HG03442 (cell line): ENCODE measurements around the gene ZNF302.
A peak's percentile ranks its signal among the peaks of the same experiment; 100 is the strongest.
"Not testable (repeated sequence)": the region's sequence is repeated elsewhere in the genome, so short reads cannot be mapped to it uniquely, and the experiment has no call there.

Experiments
- ATAC-seq: cut with Tn5 transposase; IDR thresholded peaks from one replicate; pipeline ENCODE4 v1.9.1; 2021; ENCODE audit warnings: mild to moderate bottlenecking, moderate library complexity; ENCODE audit not compliant: unreplicated experiment

ZNF302 gene

DNA sequence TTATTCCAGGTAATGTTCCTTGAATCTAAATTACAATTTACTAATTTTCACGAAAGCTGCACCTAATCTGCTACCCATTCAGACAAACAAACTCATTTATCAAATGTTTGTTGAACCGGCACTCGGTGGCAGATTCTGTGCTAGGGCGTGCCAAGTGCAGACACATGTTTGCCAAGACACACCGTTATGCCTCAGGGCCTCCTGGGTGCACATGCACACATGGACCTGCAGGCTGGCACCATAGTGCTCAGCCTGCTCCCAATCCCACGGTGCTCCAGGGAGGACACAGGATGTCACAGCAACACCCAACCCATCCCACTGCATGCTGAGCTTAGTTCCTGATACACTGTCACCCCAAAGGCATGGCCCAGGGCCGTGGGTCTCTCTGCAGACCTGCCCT is 8.2 kb upstream of the ZNF302 start:
- ATAC-seq: no peak

DNA sequence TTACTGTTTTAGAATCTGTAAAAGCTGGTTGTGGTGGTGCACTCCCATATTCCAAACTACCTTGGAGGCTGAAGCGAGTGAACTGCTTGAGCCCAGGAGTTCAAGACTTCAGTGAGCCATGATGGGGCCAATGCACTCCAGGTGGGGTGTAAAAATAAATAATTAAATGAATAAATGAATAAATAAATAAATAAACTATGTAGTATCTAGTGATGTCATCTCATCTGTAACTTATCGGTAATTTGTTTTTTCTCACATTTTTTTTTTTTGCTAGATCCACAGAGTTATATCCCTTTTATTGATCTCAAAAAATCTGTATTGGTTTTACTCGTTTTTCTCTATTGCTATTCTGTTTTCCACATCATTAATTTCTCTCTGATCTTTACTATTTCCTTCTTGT is 5.5 kb upstream of the ZNF302 start:
- no peak for ATAC-seq

DNA sequence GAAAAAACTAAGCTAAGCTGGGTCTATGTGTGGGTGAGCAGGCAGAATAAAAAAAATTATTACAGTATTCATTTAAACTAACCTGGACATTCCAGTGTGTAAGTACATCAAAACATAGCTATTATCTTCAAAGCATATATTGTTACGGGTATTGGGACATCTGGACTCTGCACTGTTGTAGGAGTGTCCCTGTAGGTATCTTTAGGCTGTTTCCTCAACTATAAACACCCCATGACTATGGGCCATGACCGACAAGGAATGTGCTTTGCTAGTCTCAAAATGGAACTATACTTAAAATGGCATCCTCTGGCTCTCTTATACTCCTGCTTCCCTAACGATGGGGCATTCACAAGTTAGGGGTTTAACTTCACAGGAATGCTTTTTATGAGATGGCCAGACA is 3.9 kb upstream of the ZNF302 start:
- no peak for ATAC-seq

DNA sequence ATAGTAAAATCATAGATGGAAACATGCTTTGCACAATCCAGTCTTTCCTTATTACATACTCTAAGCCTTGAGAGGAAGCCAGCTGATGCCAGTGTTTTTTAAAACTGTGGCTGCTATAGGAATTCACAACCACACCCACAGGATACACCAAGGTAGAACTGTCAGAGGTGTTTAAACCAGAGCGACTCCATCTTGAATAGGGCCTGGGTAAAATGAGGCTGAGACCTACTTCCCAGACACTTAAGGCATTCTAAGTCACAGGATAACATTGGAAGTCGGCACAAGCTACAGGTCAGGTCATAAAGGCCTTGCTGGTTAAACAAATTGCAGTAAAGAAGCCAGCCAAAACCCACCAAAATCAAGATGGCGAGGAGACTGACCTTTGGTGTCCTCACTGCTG is 2.2 kb upstream of the ZNF302 start:
- no peak for ATAC-seq

DNA sequence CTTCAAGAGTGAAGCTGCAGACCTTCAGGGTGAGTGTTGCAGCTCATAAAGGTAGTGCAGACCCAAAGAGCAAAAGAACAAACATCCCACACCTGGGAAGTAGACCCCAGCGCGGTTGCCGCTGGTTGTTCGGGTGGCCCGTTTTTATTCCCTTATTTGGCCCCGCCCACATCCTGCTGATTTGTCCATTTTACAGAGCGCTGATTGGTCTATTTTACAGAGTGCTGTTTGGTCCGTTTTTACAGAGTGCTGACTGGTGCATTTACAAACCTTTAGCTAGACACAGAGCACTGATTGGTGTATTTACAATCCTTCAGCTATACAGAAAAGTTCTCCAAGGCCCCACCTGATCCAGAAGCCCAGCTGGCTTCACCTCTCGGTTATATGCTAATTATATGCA is 1.6 kb upstream of the ZNF302 start:
- ATAC-seq: no peak

DNA sequence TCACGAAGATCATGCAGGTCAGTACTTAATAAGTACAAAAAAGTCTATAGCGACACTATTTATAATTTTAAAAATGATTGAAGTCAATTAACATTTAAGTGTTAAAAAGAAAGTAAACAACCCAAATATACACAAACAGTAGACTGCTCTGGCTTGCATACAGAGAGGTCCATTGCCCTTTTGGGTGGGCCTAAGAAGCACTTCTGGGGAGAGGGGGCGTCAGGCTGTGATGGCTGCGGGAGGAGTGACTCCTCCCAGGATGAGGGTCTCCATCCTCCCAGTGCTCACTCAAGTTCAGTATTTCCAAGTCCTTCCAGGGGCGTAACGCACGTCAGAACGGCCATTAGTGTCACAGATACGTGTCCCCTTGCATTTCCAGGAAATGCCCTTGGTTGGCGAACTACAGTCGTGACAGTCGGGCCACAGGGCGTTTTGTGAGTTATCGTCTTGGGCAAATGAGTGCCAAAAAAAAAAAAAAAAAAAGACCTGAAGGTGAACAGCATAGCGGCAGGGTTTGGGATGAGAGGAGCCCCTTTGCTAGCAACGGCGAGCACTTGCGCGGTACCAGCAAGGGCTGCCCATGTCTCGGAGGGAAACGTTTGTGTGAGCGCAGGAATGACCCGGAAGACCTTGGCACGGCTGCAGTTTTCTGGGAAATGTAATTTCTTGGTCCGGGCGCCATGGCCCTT is 637 bp upstream of the ZNF302 start, which contains the start of gene SCGB2B2:
TSS of gene SCGB2B2 (minus strand) at position 463 of the 689 bp plus-strand sequence. CDS start 82,596 bp downstream, outside the sequence.
- peak; percentile 42 for ATAC-seq

DNA sequence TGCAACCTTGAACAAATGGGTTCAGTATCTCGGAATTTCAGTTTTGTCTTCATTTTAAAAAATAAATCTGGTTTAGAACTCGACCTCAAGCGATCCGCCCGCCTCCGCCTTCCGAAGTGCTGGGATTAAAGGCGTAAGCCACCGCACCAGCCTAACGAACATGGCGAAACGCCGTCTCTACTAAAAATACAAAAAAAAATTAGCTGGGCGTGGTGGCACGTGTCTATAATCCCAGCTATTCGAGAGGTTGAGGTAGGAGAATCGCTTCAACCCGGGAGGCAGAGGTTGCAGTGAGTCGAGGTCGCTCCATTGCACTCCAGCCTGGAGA is 571 bp downstream of the ZNF302 start:
- ATAC-seq: no peak

DNA sequence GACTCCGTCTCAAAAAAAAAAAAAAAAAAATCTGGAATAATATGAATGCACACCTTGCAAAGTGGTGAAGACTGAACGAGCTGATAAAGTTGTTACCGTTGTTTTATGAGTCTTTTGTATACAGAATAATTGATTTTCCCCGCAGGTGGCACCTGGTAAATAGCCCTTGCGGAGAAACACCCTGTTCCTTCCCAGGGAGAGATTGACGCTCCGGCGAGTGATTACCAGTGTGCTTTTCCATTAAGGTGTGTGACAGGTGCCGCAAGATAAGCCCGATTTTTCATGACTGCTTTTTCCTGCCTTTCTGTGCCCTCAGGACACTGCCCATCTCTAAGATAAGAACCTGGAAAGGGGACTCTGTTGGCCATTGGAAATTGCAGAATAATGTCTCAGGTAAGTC is 943 bp downstream of the ZNF302 start:
- no peak for ATAC-seq

DNA sequence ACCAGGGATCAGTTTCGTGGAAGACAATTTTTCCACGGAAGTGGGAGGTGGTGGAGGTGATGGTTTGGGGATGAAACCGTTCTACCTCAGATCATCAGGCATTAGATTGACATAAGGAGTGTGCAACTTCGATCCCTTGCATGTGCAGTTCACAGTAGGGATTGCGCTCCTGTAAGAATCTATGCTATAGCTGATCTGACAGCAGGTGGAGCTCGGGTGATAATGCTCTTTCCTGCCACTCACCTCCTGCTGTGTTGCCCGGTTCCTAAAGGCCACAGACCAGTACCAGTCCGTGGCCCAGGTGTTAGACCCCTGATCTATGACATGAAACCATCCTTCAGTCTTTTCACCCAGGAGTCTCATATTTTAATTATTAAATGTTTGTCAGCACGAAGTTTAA is 4.0 kb downstream of the ZNF302 start:
- ATAC-seq: no peak

DNA sequence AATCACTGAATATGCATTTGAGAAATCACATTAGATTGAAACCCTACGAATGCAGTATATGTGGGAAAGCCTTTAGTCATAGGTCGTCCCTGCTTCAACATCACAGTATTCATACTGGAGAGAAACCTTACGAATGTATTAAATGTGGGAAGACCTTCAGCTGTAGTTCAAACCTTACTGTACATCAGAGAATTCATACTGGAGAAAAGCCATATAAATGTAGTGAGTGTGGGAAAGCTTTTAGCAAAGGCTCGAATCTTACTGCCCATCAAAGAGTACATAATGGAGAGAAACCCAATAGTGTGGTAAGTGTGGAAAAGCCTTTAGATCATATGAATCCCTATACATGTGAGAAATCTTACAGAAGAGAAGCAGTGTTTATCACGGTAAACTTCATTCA is 7.8 kb downstream of the ZNF302 start:
- not testable (repeated sequence) for ATAC-seq

DNA sequence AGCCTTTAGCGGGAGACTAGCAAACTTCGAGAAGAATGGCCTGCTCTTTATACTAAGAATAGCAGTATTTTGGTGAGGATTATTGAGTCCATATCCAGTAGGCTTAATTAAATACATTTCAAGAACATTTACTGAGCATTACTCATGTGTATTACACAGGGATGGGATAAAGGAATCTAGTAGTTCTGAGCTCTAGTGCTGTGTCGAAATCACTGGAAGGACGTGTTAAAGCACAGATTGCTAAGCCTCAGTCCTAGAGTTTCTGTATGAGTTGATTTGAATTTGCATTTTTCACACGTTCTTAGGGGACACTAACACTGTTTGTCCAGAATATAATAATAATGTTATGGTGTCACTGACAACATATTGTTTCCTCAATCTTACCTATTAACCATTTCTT is 9.0 kb downstream of the ZNF302 start:
- ATAC-seq: no peak

DNA sequence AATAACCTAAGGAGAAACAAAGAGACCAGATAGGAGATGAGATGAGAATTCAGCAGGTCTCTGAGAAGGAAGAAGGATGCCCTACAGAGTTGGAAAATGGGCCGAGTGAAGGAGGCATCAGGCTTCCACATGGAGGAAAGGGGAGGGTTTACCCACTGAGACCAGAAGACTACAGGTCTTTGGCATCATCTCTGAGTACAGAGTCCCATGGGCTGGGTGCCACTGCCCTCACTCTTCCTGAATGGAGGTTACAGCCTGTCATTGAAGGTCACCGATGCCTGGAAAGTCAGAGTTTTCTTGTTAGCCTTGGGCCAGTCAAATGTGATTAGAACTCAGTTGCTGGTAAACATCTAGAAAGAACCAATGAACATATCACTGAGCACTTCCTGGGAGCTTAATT is 9.9 kb downstream of the ZNF302 start:
- no peak for ATAC-seq

DNA sequence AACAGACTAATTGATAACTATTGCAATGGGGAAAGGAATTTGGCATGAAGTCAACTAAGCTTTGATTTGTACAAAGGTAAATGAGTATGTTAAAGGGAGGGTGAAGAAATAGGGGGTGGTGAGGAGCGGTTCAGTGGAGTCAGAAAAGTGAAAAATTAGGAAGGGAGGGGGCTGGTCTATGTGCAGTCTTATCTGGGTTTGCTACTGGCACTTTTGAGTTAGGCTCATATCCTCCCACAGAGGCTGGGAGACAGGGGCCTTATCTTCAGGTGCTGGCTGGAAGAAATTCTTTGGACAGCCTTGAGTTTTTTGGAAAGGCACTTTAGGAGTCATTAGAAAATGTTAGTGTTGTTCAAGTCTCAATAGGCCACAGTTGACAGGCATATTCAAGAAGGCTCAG is 11.1 kb downstream of the ZNF302 start:
- no peak for ATAC-seq

DNA sequence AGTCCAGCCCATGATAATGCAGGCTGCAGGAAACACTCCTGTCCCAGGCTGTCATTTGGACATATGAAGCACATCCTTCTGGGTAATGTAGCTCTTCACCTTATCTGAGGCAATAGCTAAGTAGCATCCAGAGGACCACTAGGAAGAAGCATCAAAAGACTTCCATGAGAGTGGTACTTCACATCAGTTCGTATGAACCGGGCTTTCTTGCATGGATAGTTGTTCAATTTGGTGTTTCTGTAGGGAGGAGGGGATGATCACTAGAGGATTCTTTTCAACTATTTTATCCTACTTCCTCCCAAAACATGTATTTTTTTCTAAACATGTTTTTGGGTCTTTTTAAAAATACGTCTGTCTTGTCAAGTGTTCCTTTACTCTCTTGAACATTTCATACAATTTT is 12.9 kb downstream of the ZNF302 start:
- ATAC-seq: no peak

DNA sequence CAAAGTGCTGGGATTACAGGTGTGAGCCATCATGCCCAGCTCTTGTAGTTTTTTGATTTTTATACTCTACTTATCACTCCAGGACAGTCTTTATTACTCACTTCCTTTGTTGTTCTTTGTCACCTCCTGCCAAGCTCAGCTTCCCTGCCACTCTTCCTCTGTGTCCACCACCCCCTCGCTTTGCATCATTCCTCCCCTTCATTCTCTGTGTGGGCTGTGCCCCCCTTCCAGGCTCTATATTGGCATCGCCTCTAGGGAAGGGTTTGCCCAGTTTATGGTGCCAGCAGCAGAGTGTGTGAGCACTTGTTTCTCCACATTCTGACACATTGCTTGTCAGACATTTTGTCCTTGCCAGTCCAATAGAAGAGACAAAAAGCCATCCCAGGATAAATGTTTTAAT is 15.1 kb downstream of the ZNF302 start:
- ATAC-seq: no peak

DNA sequence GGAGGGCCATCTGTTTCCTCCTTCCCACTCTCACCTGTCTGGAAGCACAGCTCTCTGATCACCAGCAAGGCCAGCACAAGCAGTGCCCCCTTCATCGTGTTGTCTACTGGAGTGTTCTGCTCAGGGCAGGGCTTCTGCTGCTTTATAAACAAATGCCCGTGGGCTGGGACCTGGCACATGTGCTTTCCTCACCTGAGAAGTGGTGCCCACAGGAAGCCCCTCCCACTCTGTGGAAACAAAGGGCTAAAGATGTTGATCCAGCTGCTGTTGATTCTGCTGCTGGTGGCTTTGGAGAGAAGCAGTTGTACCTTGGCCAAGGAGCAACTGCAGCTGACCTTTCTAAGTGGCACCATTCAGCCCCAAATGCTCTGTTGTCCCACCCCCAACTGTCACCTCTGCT is 30.2 kb downstream of the ZNF302 start:
- no peak for ATAC-seq

DNA sequence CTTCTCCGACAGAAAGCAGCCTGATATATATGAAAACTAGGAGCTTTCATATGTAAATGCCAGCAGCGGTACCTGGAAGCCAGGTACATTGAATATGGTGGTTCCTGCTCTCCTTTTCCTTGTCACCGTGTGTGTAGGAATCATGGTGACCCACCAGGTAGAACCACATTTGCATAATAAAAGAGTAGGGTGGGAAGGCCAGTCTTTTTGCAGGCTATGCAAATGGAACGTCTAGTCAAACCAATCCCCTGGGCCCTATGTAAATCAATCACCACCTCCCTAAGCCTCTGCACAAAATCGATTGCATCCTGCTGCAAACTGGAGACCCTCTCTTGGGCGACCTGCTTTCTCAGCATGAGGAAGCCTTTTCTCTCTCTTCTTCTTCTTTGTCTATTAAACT is 34.4 kb downstream of the ZNF302 start:
- no peak for ATAC-seq

DNA sequence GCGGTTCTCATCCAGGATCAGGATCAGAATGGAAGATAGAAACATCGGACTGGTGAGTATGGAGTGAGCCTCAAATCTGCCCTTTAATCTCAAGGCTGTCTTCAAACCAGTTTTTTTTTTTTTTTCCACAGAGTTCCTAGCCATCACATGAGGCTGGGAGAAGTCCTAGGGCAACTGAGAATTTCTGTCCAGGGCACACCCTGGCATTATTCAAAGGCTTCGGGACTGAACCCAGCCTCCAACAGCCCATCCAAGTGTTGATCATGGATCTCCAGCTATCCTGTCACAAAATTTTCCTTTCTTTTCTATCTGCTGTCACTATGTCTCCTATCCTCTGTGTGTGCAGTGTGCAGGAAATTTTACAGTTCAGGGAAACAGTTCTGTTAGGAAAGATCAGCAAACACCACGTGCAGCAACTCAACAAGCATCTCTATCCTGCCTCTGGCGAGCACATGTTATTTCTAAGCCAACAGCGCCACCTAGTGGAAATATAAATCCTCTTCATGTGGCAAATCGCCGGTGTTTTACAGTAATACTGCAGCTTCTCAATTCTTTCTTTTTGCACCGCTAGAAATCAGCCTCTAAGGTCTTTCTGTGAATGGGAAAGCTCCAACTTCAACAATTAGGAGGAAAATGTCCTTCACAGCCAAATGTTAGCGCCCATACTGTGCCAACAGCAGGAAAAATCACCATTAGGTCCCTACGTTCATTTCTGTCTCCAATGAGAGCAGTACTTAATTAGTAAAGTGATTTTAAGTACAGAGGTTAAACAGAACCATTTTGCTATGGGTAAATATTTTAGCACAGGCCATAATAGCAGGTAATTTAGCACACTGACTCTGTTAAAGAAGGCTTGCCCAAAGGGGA is 35.1 kb downstream of the ZNF302 start:
- no peak for ATAC-seq

DNA sequence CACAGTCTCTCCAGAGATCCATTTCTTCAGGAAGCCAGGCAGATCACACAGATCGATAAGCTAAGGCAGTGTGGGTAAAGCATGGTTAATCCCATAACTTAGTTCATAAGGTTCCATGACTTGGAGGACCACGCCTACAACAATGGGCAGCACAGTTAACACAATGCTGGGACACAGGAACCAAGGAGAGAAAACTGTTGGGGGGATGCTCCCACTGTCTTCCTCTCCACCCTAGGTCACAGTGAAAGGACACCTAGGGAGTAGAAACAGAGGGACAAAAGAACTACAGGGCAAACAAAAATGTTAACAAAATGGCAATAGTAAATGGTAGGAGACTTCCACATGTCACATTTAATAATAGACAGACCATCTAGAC is 35.8 kb downstream of the ZNF302 start:
- no peak for ATAC-seq

DNA sequence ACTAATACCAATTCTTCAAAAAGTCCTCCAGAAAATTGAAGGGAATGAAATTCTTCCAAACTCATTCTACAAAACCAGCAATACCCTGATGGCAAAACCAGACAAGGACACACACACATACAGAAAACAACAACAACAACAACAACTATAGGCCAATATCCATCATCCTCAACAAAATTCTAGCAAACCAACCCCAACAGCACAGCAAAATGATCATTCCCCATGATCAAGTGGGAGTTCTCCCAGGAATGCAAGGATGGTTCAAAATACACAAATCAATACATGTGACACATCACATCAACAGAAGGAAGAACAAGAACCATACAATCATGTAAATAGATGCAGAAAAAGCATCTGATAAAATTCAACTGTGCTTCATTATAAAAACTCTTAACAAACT is 37.9 kb downstream of the ZNF302 start:
- ATAC-seq: no peak

DNA sequence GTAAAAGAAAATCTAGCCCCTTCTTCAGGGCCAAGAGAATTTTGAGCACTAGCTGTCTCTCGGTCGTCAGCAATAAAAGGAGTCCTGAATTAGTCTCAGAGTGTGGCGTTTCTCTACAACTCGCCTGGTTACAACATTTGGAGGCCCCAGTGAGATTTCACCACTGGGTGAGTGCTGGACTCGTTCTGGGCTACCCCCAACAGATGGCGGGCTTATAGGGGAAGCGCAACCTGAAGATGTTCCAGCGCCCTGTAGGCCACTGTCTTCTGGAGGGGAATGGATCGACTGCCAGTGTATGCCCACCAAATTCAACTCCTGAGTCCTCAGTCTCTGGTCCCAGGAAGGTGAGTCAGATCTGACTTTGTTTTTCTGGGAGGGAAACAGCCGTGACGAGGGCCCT is 44.9 kb downstream of the ZNF302 start:
- ATAC-seq: no peak

DNA sequence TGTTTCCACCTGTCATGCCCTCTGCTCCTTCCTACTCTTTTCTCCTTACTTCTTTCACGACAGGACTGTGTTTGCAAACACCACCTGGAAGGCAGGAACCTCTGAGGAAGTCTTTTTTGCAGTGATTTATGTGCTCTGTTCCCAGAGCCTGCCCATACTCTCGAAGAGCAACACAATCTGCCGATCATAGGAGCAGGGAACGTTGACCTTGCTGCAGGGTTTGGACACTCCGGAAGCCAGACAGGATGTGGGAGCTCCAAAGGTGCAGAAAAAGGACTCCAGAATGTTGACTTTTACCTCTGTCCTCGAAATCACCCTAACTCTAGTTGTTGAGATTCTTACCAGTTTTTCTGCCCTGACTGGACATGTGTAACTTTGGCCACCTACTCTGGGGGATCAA is 47.9 kb downstream of the ZNF302 start:
- no peak for ATAC-seq
